Right lobe of liver (tissue), 4 donors: Measurements from ENCODE around the gene CHST13.

Source experiments
- CTCF ChIP-seq, 4 donors: fragments of 200-600 bp in 3 of 4; fragments of 450-650 bp in 1 of 4; IDR thresholded peaks; one replicate each; pipeline versions ENCODE4 v1.5.1 to v1.8.0; 2016 to 2022; ENCODE audit warnings: antibody characterized with exemption in 4 of 4, mild to moderate bottlenecking in 2 of 4
- POLR2A ChIP-seq: fragments of 450-650 bp; IDR thresholded peaks from one replicate; pipeline ENCODE4 v1.6.1; 2017; ENCODE audit warnings: antibody characterized with exemption, mild to moderate bottlenecking
- donor health status: DM: no; HTN: no; CAD: no.
- donor health status: DM: no; HTN: no; CAD: no.
- donor health status: DM: no; HTN: yes; CAD: no.

DNA sequence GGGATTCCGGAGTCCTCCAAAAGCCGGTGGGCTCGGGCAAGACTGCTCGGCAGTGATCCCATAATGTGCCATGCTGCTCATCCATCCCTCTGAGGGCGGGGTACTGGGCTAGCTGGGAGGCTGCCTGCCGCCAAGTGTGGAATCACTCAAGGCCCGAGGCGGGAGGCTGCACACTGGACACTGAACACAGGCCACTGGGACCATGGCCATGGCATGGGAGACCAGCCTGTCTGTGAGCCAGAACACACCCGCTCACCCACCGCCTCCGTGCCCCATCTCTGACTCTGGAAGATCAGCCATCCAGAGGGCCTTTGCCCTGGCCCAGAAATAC lies 33.4 kb downstream of the CHST13 start:
- TF ChIP-seq CTCF (IDR thresholded peaks at IDR 0.05) (no peak), POLR2A (no peak)
